ENCODE measurements around the gene TFDP1.

DNA sequence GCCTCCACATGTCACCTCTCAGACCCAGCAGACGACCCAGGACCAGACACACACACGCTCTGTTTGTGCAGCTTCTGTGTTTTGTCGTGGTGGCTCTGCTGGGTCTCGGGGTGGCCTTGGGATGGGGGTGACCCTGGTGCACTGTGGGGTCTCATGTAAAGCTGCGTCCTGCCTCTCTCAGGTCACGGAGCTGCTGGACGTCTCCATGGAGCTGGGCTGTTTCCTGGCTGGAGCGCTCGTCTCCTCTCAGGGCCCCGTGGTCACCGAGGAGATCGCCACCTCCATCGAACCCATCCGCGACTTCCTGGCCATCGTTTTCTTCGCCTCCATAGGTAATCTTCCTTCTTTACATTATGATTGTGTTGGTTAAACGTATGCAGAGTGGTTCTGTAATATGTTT lies 45.4 kb upstream of the TFDP1 start:
- TF ChIP-seq, protein P1, sequence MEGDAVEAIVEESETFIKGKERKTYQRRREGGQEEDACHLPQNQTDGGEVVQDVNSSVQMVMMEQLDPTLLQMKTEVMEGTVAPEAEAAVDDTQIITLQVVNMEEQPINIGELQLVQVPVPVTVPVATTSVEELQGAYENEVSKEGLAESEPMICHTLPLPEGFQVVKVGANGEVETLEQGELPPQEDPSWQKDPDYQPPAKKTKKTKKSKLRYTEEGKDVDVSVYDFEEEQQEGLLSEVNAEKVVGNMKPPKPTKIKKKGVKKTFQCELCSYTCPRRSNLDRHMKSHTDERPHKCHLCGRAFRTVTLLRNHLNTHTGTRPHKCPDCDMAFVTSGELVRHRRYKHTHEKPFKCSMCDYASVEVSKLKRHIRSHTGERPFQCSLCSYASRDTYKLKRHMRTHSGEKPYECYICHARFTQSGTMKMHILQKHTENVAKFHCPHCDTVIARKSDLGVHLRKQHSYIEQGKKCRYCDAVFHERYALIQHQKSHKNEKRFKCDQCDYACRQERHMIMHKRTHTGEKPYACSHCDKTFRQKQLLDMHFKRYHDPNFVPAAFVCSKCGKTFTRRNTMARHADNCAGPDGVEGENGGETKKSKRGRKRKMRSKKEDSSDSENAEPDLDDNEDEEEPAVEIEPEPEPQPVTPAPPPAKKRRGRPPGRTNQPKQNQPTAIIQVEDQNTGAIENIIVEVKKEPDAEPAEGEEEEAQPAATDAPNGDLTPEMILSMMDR (IDR thresholded peaks at IDR 0.05; ENCODE audit: low read length): no peak
- no peak for TF ChIP-seq EZH2 (IDR thresholded peaks at IDR 0.05; ENCODE audit: borderline replicate concordance, low read length)
